NCI-H146 treated with DMSO at 0.1 percent for 48 hours (cell line): Measurements from ENCODE around the gene NEDD4L.

ENCODE experiments used
- DNase-seq: peaks from one replicate; lab custom pipeline; 2025; ENCODE audit not compliant: unreplicated experiment; lab: John Stamatoyannopoulos, UW

NEDD4L gene

GRCh38 chr18:58391231-58391825 lies 347.3 kb downstream of the NEDD4L start:
- peak; percentile 23 for DNase-seq

- no peak for DNase-seq
Observed at GRCh38 chr18:58391932-58392323, 347.9 kb downstream of the NEDD4L start.

- no peak for DNase-seq
Observed at GRCh38 chr18:58392324-58393000, 348.4 kb downstream of the NEDD4L start.

- DNase-seq, result no peak
Observed at GRCh38 chr18:58393295-58393694, 349.3 kb downstream of the NEDD4L start.

GRCh38 chr18:58394046-58394445 lies 350.0 kb downstream of the NEDD4L start:
- no peak for DNase-seq

DNA sequence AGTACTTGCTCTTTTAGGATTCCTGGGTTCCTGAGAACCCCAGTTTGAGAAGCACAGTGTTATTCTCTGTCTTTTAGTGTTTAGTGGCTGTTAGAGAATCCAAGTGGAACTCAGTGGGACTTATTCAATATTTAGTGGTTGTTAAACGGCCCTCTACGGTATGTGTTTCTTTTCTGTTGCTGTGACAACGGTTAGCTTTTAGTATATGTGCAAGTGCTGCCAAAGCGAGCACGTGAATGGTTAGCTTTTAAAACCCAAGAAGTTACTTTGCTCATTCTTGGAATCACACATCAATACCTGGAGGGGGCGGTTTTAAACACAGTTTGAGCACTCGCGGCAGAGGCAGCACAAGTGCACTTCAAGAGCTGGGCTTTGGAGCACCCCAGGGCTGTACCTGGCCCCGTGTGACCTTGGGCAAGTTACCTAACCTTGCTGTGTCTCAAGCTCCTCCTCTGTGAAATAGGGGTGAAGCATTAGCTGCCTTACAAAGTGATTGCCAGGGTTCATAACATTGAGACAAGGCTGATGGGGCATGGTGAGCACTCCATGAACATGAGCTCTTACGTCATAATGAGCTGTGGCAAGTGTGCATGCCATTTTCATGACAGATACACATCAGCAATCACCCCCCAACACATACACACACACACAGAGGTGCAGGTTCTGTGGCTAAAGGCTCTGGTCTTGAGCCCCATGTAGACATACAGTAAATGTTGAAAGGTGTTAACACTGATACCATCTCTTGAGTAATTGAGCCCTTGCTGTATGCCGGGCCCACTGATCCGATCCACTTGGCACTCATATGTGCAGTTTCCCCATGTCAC lies 350.8 kb downstream of the NEDD4L start:
- DNase-seq, result no peak

DNA sequence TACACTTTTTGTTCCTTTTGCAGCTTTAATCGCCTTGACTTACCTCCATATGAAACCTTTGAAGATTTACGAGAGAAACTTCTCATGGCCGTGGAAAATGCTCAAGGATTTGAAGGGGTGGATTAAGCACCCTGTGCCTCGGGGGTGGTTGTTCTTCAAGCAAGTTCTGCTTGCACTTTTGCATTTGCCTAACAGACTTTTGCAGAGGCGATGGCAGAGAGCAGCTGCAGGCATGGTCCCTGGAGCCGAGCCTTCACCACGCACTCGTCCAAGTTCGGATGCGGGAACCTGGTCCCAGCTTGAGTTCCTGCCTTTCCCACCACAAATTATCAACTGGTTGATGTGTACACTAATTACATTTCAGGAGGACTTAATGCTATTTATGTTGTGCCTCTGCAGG lies 352.1 kb downstream of the NEDD4L start:
- DNase-seq, result no peak

- no peak for DNase-seq
Observed at GRCh38 chr18:58396966-58397365, 352.9 kb downstream of the NEDD4L start.

- DNase-seq, result no peak
Observed at GRCh38 chr18:58397385-58398132, 353.5 kb downstream of the NEDD4L start.

GRCh38 chr18:58398648-58399398 lies 354.8 kb downstream of the NEDD4L start:
- no peak for DNase-seq

GRCh38 chr18:58400331-58400870 lies 356.4 kb downstream of the NEDD4L start:
- no peak for DNase-seq

DNA sequence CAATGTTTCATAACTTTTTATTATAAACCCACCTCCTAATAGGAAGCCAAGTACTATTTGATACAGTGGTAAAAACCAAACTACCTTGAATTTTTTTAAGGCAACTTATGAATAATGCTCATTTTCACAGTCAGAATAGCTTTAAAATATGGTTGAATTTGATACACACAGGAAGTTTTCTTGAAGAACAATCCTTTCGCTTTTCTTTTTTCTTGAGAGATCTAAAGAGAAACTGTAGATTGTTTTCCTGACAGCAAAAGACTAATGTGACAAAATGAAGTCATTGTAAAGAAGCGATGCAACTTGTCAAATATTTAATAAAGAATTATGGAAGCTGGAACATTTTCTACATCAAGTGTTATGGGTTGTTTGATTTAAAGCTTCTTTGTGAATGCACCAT lies 357.2 kb downstream of the NEDD4L start:
- no peak for DNase-seq

GRCh38 chr18:58402247-58402646 lies 358.2 kb downstream of the NEDD4L start:
- DNase-seq, result peak; percentile 67

DNA sequence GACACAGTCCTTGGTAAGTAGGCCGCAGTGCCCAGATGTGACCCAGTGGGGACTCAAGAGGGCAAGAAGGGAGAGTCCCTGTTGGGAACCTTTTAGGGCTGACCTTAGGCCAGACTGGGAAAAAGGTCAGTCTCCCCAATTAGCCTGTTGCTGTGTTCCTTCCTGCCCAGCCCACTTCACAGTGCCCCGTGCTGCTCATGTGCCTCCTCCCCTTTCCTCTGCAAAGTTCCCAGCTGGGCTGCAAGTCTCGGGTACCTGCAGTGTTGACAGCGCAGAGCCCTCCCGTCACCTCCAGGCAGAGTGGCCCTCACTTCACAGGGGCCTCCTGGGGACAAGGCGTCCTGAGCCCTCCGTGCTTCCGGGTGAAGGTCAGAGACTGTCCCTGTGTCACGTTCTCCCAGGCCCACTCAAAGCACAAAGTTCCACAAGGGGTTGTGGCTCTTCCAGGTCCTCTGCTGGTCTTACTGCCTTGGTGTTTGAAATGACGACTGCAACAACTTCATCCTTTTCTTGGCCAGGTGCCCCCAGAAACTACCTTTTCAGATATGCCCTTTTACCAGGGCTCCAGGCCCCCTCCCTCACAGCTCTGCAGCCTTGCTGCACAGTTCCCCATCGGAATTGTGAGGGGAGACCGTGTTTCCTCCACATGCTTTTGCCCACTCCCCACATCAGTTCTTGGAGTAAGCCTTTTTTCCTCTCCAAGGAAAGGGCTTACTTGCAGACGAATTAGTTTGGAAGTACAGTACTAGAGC lies 359.1 kb downstream of the NEDD4L start:
- DNase-seq, result no peak

DNA sequence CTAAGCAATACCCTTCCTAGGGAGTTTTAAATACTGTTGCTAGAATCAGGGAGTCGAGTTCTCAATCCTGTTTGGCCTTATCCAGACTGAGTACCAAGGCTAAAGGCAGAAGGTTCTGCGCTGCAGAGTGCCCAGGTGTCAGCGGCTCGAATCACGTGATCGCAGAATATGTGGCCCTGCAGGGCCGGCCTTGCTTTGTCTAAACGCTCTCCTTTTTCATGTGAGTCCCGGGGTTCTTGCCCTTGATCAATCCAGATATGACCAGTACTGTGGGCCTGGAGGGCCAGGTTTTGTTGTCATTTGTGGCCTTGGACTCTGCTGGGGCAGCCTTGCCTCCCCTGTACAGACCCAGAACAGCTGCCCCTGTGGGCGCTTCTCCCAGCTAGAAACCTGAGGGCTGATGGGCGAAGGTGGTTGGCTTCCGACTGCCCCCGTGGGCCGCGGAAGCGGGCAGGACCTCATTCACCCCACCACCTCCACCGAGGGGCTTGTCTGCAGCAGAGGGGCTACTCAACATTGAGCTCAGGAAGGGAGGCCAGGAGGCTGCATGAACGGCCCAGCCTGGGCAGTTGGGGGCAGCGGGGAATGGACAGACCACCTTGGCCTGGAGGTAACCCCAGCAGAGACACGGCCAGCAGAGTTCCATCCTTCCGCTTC lies 359.9 kb downstream of the NEDD4L start:
- no peak for DNase-seq

GRCh38 chr18:58405107-58405898 lies 361.3 kb downstream of the NEDD4L start:
- DNase-seq, result no peak

GRCh38 chr18:58407263-58407648 lies 363.2 kb downstream of the NEDD4L start:
- DNase-seq, result no peak

DNA sequence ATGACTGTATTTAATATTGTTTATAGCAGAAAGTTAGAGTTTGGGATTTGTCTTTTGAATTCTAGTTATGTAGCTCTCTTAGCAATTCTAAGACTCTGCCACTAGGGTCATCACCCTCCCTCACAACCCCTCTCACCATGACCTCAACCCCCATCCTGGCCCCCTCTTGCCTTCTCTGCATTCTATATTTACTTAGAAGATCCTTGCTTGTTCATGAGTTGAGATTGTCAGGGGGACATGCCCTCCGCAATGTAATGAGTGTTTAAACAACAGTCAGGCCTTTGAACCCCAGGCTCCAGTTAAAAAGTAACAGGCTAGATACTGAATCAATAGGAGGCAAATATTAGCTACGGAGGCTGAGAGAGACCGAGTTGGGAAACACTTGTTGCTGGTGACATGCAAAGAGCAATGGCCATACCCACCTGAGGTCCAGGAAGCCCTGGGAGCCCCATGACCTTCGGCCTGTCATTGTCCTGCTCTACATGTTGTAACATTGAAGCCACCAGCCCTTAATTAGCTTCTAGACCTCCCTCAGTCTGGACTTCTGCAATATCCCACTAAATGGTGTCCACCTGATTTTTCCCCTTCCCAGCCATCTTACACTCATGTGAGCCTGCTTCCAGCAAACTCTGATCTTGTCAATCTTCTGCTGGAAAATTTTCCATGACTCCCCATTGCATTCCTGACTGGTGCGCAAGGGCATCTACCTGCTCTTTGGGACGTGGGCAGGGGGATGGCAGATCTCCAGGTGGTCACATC lies 363.8 kb downstream of the NEDD4L start:
- no peak for DNase-seq
